ENCODE results near the gene OPALIN. TPM values are rescaled to one million over a fixed set of nuclear protein-coding genes. Genes with fewer than 3 reads are reported as not detected.

OPALIN gene
- total RNA-seq, 1 donor: not detected

GRCh38 chr10:96357038-96357620 is 1.7 kb downstream of the OPALIN start:
- no peak for TF ChIP-seq CTCF (IDR thresholded peaks at IDR 0.05; ENCODE audit: insufficient read depth, low read length)
- H3K4me3 ChIP-seq (ENCODE audit: low read depth, low read length): no peak overlapping the region
- no peak for DNase-seq (ENCODE audit: low read depth)

GRCh38 chr10:96352582-96352981 is 6.2 kb downstream of the OPALIN start:
- no peak for DNase-seq (ENCODE audit: low read depth)
- H3K4me3 ChIP-seq (ENCODE audit: low read depth, low read length): no peak overlapping the region
- TF ChIP-seq CTCF (IDR thresholded peaks at IDR 0.05; ENCODE audit: insufficient read depth, low read length): no peak

DNA sequence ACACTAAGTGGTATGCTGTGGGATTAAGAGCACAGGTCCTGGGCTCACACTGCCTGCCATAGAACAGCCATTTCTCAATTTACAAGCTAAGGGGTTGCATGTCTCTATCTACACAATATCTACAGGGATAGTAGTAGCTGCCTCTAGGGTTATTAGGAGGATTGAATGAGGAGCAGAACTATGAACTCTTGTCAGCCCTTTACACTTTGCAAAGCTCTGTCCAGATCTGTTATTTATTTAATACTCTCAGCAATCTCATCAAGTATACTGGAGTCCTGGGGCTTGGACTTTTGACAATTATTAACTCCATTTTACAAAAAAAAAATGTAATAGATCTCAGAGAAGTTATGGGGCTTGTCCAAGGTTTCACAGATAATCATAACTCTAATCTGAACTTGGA is 6.8 kb downstream of the OPALIN start:
- DNase-seq (ENCODE audit: low read depth): no peak
- TF ChIP-seq CTCF (IDR thresholded peaks at IDR 0.05; ENCODE audit: insufficient read depth, low read length): no peak
- H3K4me3 ChIP-seq (ENCODE audit: low read depth, low read length): no peak overlapping the region

DNA sequence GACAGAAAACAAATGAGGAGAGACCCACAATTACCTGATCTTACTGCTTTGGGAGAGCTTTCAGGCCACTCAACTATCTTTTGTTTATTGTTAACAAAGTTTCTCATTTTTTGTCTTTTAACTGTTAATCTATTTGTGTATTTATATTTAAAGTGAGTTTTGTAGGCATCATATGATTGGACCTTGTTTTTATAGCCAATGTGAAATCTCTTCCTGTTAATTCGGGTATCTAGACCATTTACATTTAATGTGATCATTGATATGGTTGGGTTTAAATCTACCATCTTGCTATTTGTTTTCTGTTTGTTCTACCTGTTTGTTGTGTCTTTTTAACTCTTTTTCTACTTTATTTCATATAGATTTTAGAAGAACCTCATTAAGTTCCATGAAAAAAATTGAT is 12.5 kb downstream of the OPALIN start:
- TF ChIP-seq CTCF (IDR thresholded peaks at IDR 0.05; ENCODE audit: insufficient read depth, low read length): no peak
- DNase-seq (ENCODE audit: low read depth): no peak
- H3K4me3 ChIP-seq (ENCODE audit: low read depth, low read length): no peak overlapping the region

GRCh38 chr10:96345222-96345621 is 13.6 kb downstream of the OPALIN start:
- H3K4me3 ChIP-seq (ENCODE audit: low read depth, low read length): no peak overlapping the region
- no peak for DNase-seq (ENCODE audit: low read depth)
- TF ChIP-seq CTCF (IDR thresholded peaks at IDR 0.05; ENCODE audit: insufficient read depth, low read length): no peak

- no peak for TF ChIP-seq CTCF (IDR thresholded peaks at IDR 0.05; ENCODE audit: insufficient read depth, low read length)
- DNase-seq (ENCODE audit: low read depth): no peak
- no peak overlapping the region for H3K4me3 ChIP-seq (ENCODE audit: low read depth, low read length)
Observed at GRCh38 chr10:96344178-96344577, 14.6 kb downstream of the OPALIN start.

- no peak for TF ChIP-seq CTCF (IDR thresholded peaks at IDR 0.05; ENCODE audit: insufficient read depth, low read length)
- H3K4me3 ChIP-seq (ENCODE audit: low read depth, low read length): no peak overlapping the region
- no peak for DNase-seq (ENCODE audit: low read depth)
Observed at GRCh38 chr10:96342402-96342801, 16.4 kb downstream of the OPALIN start.
